Karpas-422 (cell line): ENCODE measurements around the gene AZGP1. TPM values are rescaled to one million over a fixed set of nuclear protein-coding genes. Genes with fewer than 3 reads are reported as not detected.

Experiments
- DNase-seq: peaks from one replicate; pipeline ENCODE4 v3.0.0-alpha.2; 2015
- H2AFZ ChIP-seq: fragments of 200-600 bp; sonication (generic); 2 replicates; pipeline ENCODE4 v1.6.1; 2014; ENCODE audit warnings: antibody characterized with exemption, low read length, mixed read lengths
- H3K27ac ChIP-seq: fragments of 200-600 bp; sonication (generic); 2 replicates; pipeline ENCODE4 v1.5.1; 2014; ENCODE audit warnings: mild to moderate bottlenecking, low read length, moderate library complexity
- H3K27me3 ChIP-seq: fragments of 200-600 bp; sonication (generic); 2 replicates; pipeline ENCODE4 v1.6.1; 2014; ENCODE audit warnings: low read length, mixed read lengths
- H3K36me3 ChIP-seq: fragments of 200-600 bp; sonication (generic); 2 replicates; pipeline ENCODE4 v1.6.1; 2014; ENCODE audit warnings: low read length, mixed read lengths; ENCODE audit not compliant: insufficient read depth
- H3K4me1 ChIP-seq: fragments of 200-600 bp; sonication (generic); 2 replicates; pipeline ENCODE4 v1.6.1; 2014; ENCODE audit warnings: mild to moderate bottlenecking, low read length, mixed read lengths
- H3K4me2 ChIP-seq: fragments of 200-600 bp; sonication (generic); 2 replicates; pipeline ENCODE4 v1.6.1; 2014; ENCODE audit warnings: low read length, low read depth, mild to moderate bottlenecking; ENCODE audit not compliant: poor library complexity, severe bottlenecking
- H3K4me3 ChIP-seq: fragments of 200-600 bp; sonication (generic); 2 replicates; pipeline ENCODE4 v1.5.1; 2014; ENCODE audit warnings: mild to moderate bottlenecking, antibody characterized with exemption, low read length, mixed read lengths
- H3K79me2 ChIP-seq: fragments of 200-600 bp; sonication (generic); 2 replicates; pipeline ENCODE4 v1.6.1; 2014; ENCODE audit warnings: mild to moderate bottlenecking, low read length, mixed read lengths
- H3K9ac ChIP-seq: fragments of 200-600 bp; sonication (generic); 2 replicates; pipeline ENCODE4 v1.6.0; 2014; ENCODE audit warnings: low read length
- H3K9me2 ChIP-seq: fragments of 200-600 bp; sonication (generic), shearing (Covaris generic); replicated peaks from 2 replicates; pipeline ENCODE4 v1.6.0; 2014; ENCODE audit warnings: mild to moderate bottlenecking, low read length, moderate library complexity; ENCODE audit not compliant: insufficient read depth
- H3K9me3 ChIP-seq: fragments of 300-700, 200-600 bp; sonication (generic); 2 replicates; pipeline ENCODE4 v1.6.1; 2014; ENCODE audit warnings: low read length, mixed read lengths
- H4K20me1 ChIP-seq: fragments of 200-600 bp; sonication (generic); 2 replicates; pipeline ENCODE4 v1.6.1; 2014; ENCODE audit warnings: mild to moderate bottlenecking, antibody characterized with exemption, low read length, low read depth; ENCODE audit not compliant: insufficient read depth
- total RNA-seq: library from RNA; depleted of rRNA; stranded (reverse); fragments of >200 nt; shearing (Covaris generic); gene quantifications from 2 replicates; pipeline ENCODE4 v1.2.3, GENCODE V29; 2014; ENCODE audit warnings: low replicate concordance

Gene AZGP1
- total RNA-seq, 1 experiment from 2014 or later = 2.0 TPM

DNA sequence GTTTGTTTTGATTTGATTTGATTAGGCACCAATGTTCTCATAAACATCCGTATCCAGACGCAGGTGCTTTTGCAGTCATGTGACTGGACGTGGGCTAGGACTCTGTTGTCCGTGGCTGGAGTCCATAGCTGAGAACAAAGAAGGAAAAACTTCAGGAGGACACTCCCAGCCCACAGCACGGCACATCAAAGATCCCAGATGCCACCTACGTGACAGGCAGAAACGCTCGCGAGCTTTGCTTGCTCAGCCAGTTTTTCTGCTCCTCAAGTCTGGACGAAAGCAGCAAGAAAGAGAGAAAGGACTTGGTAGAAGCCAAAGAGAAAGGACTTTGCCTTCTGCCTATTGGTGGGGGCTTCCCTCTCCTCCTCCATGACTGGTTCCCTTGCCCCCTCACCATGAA is 32.7 kb upstream of the AZGP1 start:
- Histone ChIP-seq H3K79me2 (no peaks in the 10 kb centered on the region), H3K4me1 (no peaks in the 10 kb centered on the region), H3K27ac (no peak overlapping the region), H3K27me3 (no peaks in the 10 kb centered on the region), H3K9me2 (no peaks in the 10 kb centered on the region), H3K9me3 (no peaks in the 10 kb centered on the region), H2AFZ (no peak overlapping the region), H3K9ac (no peak overlapping the region), H4K20me1 (no peaks in the 10 kb centered on the region), H3K4me2 (no peak overlapping the region), H3K4me3 (no peak overlapping the region), H3K36me3 (no peaks in the 10 kb centered on the region)
- no peak for DNase-seq

DNA sequence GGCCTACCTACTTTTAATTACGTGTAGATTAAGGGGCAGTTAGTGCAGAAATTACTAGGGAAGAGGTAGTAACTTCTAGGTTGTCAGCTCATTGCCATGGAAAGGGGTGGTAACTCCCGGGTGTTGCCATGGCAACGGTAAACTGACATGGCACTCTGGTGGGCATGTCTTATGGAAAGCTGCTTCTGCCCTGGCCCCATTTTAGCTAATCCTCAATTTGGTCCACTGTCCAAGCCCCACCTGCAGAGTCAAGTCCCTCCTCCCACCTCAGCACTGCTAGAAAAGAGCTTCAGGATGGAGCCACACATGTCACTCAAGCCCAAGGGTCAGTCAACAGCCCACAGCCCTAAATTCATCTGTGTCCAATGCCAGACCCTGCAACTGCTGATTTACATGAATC is 32.1 kb upstream of the AZGP1 start:
- no peaks in the 10 kb centered on the region for H3K9me3 ChIP-seq
- H3K4me1 ChIP-seq = no peaks in the 10 kb centered on the region
- H3K4me2 ChIP-seq = no peak overlapping the region
- no peaks in the 10 kb centered on the region for H3K36me3 ChIP-seq
- H4K20me1 ChIP-seq = no peaks in the 10 kb centered on the region
- no peaks in the 10 kb centered on the region for H3K79me2 ChIP-seq
- no peak overlapping the region for H3K9ac ChIP-seq
- no peak for DNase-seq
- H3K9me2 ChIP-seq = no peaks in the 10 kb centered on the region
- no peak overlapping the region for H3K4me3 ChIP-seq
- no peak overlapping the region for H2AFZ ChIP-seq
- H3K27me3 ChIP-seq = no peaks in the 10 kb centered on the region
- no peak overlapping the region for H3K27ac ChIP-seq

DNA sequence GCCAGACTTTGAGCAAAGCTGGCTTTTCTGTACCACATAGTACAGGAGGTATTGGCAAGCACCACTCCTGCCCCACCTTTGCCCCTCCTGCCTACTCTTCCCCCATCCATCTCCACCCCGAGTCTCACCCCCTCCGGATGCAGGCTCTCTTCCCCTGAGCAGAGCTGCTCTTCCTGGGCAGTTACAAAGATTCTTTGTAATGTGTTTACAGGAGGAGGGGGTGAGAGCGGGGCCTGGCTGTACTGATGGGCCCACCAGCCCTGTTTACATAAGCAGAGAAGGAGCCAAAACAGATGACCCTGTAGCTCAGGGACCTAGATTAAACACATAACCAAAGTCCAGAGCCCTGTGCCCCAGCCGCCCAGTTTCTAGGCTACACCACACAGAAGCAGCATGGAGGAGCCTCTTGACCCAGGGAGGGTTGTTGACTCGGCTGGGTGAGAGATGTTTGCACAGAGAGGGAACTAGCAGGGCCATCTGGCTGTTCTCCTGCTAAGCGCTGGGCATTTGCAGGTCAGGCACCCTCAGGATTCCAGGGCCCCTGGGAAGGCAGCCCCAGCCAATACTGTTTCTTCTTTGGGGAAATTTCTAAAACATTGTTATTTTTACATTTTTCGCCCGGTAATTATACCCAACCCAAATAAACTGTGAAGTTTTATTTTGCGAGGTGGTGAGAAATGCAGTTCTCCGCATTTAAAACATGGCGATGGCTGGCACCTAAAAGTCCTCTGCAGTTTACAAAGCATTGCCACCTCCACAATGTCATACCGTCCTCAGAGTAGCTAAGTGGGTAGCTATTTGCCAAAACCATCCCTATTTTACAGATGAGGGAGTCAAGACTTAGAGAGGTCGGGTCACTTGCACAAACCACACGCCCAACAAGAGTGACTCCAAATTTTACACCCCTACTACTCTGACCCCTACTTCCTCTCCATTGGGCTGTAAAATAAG is 28.2 kb upstream of the AZGP1 start:
- H3K79me2 ChIP-seq = no peaks in the 10 kb centered on the region
- no peaks in the 10 kb centered on the region for H3K9me3 ChIP-seq
- no peak overlapping the region for H3K27ac ChIP-seq
- no peaks in the 10 kb centered on the region for H3K9me2 ChIP-seq
- H3K4me1 ChIP-seq = no peaks in the 10 kb centered on the region
- H3K9ac ChIP-seq = no peak overlapping the region
- no peak overlapping the region for H2AFZ ChIP-seq
- H3K36me3 ChIP-seq = no peaks in the 10 kb centered on the region
- no peak overlapping the region for H3K4me3 ChIP-seq
- no peak for DNase-seq
- H4K20me1 ChIP-seq = no peaks in the 10 kb centered on the region
- H3K4me2 ChIP-seq = no peak overlapping the region
- H3K27me3 ChIP-seq = no peaks in the 10 kb centered on the region

DNA sequence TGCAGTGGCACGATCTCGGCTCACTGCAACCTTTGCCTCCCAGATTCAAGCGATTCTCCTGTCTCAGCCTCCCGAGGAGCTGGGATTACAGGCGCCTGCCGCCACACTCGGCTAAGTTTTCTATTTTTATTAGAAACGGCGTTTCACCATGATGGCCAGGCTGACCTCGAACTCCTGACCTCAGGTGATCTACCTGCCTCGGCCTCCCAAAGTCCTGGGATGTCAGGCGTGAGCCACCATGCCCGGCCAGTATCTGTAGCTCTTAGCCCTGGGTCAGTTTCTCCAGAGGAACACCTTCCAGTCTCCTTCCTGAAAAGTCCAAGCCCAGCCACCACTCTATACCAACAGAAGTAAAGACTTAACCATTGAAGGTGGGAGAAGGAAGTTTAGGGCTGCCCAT is 24.4 kb upstream of the AZGP1 start:
- Histone ChIP-seq H3K4me2 (no peak overlapping the region), H3K4me3 (no peak overlapping the region), H3K9ac (no peak overlapping the region), H2AFZ (no peak overlapping the region), H3K9me3 (no peaks in the 10 kb centered on the region), H3K27ac (no peak overlapping the region), H3K27me3 (no peaks in the 10 kb centered on the region), H3K9me2 (no peaks in the 10 kb centered on the region), H3K36me3 (no peaks in the 10 kb centered on the region), H3K4me1 (peaks cover 6% of the 10 kb centered on the region; the same call in 1 of the 2 replicates), H3K79me2 (no peaks in the 10 kb centered on the region), H4K20me1 (no peaks in the 10 kb centered on the region)
- DNase-seq = no peak

DNA sequence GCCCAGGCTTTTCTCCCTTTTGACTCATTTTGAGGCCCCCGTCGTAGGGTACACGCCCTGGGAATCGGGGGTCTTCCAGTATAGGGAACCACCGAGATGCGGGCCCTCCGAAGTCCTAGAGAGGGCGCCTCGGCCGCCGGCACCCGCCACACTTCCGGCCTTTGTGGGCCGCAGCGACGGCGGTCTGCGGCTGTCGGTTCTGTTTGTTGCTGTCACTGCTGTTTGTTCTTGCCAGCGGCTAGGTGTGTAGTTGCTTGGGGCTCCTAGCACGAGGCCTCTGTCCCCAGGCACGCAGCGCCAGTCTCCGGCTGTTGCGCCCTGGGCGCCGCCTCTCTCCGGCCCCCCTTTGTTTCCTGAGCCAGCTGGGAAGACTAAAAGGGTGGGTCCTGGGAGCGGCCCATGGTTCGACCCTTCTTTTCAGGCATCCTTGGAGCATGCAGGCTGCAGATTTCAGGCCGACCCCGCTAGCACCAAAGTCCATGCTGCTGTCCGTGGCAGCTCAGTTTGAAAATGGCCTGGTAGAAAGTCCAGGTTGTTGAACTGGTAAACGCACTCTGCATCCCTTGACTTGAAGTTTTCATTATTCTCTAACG is 21.8 kb upstream of the AZGP1 start:
- Histone ChIP-seq H3K9me3 (no peaks in the 10 kb centered on the region), H3K9me2 (no peaks in the 10 kb centered on the region), H3K27me3 (no peaks in the 10 kb centered on the region), H3K9ac (peak overlapping the region; percentile 76), H3K4me3 (peak overlapping the region; percentile 72), H3K27ac (no peak overlapping the region), H3K36me3 (no peaks in the 10 kb centered on the region), H3K4me2 (peak overlapping the region; percentile 72), H4K20me1 (no peaks in the 10 kb centered on the region), H2AFZ (peak overlapping the region; percentile 72; the same call in 1 of the 2 replicates), H3K4me1 (peaks cover 8% of the 10 kb centered on the region; the same call in 1 of the 2 replicates), H3K79me2 (no peaks in the 10 kb centered on the region)
- DNase-seq = peak; percentile 61

DNA sequence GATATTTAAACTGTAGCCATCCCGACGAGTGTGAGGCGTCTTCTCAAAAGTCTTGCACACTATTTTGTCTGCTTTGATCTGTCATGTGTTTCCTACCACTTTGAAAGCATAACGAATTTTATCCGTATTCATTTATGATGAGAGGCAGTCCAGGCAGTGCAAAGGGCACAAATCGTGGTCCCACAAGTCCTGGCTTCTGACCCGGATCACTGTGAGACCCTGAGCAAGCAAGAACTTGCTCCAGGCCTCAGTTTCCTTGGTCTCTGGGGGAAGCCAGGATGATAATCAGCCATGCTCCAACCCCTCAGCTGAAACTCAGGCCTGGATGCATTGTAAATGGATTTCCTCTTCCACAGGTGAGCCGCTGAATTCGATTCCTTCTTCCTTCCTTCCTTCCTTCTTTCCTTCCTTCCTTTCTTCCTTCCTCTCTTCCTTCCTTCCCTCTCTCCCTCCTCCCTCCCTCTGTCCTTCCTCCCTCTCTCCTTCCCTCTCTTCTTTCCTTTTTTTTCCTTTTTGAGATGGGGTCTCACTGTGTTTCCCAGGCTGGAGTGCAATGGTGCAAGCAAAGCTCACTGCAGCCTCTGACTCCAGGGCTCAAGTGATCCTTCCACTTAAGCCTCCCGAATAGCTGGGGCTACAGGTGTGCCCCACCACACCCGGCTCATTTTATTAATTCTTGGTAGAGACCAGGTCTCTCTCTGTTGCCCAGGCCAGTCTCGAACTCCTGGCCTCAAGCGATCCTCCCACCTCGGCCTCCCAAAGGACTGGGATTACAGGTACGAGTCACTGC is 21.1 kb upstream of the AZGP1 start:
- Histone ChIP-seq H3K4me1 (peaks cover 8% of the 10 kb centered on the region; the same call in 1 of the 2 replicates), H2AFZ (peak overlapping the region; percentile 72; the same call in 1 of the 2 replicates), H3K4me3 (peak overlapping the region; percentile 72), H4K20me1 (no peaks in the 10 kb centered on the region), H3K4me2 (peak overlapping the region; percentile 72), H3K36me3 (no peaks in the 10 kb centered on the region), H3K79me2 (no peaks in the 10 kb centered on the region), H3K27ac (no peak overlapping the region), H3K9me2 (no peaks in the 10 kb centered on the region), H3K9me3 (no peaks in the 10 kb centered on the region), H3K27me3 (no peaks in the 10 kb centered on the region), H3K9ac (peak overlapping the region; percentile 76)
- DNase-seq = no peak

- Histone ChIP-seq H3K9ac (no peak overlapping the region), H3K4me1 (peaks cover 15% of the 10 kb centered on the region), H3K9me2 (no peaks in the 10 kb centered on the region), H3K4me3 (no peak overlapping the region), H4K20me1 (no peaks in the 10 kb centered on the region), H3K27me3 (no peaks in the 10 kb centered on the region), H3K9me3 (no peaks in the 10 kb centered on the region), H3K27ac (no peak overlapping the region), H3K4me2 (no peak overlapping the region), H2AFZ (no peak overlapping the region), H3K36me3 (no peaks in the 10 kb centered on the region), H3K79me2 (no peaks in the 10 kb centered on the region)
- DNase-seq = no peak
These were observed 19.0 kb upstream of the AZGP1 start for GRCh38 chr7:99994819-99995218.
